Lung (tissue), 12 donors: Measurements from ENCODE around the gene ADAMTS3. TPM values are rescaled to one million over a fixed set of nuclear protein-coding genes. Genes with fewer than 3 reads are reported as not detected.

ENCODE experiments used
- ATAC-seq: fragments of 200-7000 bp; cut with Tn5 transposase; one replicate; pipeline ENCODE4 v1.9.1; 2020; ENCODE audit warnings: moderate number of reproducible peaks; ENCODE audit not compliant: insufficient read depth, low FRiP score
- DNase-seq, 3 donors: peaks; one replicate each; pipeline ENCODE4 v3.0.0-alpha.2; 2013 to 2017
- H3K27ac ChIP-seq, 2 donors: one replicate each; pipeline ENCODE4 v1.5.1; 2013; ENCODE audit warnings: mild to moderate bottlenecking in 2 of 2, moderate library complexity in 2 of 2, control low read depth in 1 of 2, inconsistent platforms in 1 of 2, low read depth in 1 of 2, low read length in 1 of 2
- H3K27me3 ChIP-seq, 3 donors: one replicate each; pipeline ENCODE4 v1.5.1; 2013; ENCODE audit warnings: low read length in 2 of 3; ENCODE audit not compliant: control insufficient read depth in 3 of 3, insufficient read depth in 3 of 3
- H3K36me3 ChIP-seq, 4 donors: one replicate each; pipeline ENCODE4 v1.5.1; 2013; ENCODE audit warnings: low read length in 4 of 4, mild to moderate bottlenecking in 1 of 4, moderate library complexity in 1 of 4; ENCODE audit not compliant: control insufficient read depth in 4 of 4, insufficient read depth in 4 of 4
- H3K4me1 ChIP-seq, 5 donors: one replicate each; pipeline ENCODE4 v1.5.1; 2013; ENCODE audit warnings: low read length in 5 of 5, mild to moderate bottlenecking in 2 of 5, moderate library complexity in 1 of 5; ENCODE audit not compliant: control insufficient read depth in 5 of 5, insufficient read depth in 5 of 5
- H3K4me3 ChIP-seq: one replicate; pipeline ENCODE4 v1.5.1; 2013; ENCODE audit warnings: mild to moderate bottlenecking, control low read depth, moderate library complexity
- H3K9ac ChIP-seq, 2 donors: one replicate each; pipeline ENCODE4 v1.5.1; 2013; ENCODE audit warnings: low read length in 2 of 2, control low read depth in 1 of 2; ENCODE audit not compliant: insufficient read depth in 1 of 2
- H3K9me3 ChIP-seq, 4 donors: one replicate each; pipeline ENCODE4 v1.5.1; 2013; ENCODE audit warnings: low read length in 3 of 4, mild to moderate bottlenecking in 1 of 4, moderate library complexity in 1 of 4; ENCODE audit not compliant: control insufficient read depth in 4 of 4, insufficient read depth in 3 of 4
- WGBS, 2 donors: extraction: QIAGEN DNeasy Blood & Tissue Kit; methylation state at CpG; one replicate each; pipeline ENCODE4 v1.1.7; 2013; 5-methylcytosine and 5-hydroxymethylcytosine counted together
- polyA plus RNA-seq, 2 donors: library from polyadenylated mRNA; stranded (reverse); fragments of 200-250 nt; gene quantifications; one replicate each; pipeline ENCODE4 v1.2.1, GENCODE V29; 2013
- total RNA-seq, 2 donors: library from RNA; depleted of rRNA in 1 of 2; stranded (reverse); fragments of >200 nt in 1 of 2; gene quantifications; one replicate each; pipeline ENCODE4 v1.2.1, GENCODE V29; 2014 to 2021
- TF ChIP-seq, protein P1 (sequence below): IDR thresholded peaks from 2 replicates; pipeline ENCODE4 v1.5.1; 2012; ENCODE audit warnings: mild to moderate bottlenecking; ENCODE audit errors: control extremely low read depth, extremely low read depth
- donor health status: control.
- donor health status: control.
- donor health status: Bipolar disorder and iron deficiency.
- donor health status: healthy.
- donor health status: DM: yes; HTN: yes; CAD: no.

Gene ADAMTS3
- total and polyA plus RNA-seq, 4 donors, result 1.1 to 12.9 (median 2.1) TPM

DNA sequence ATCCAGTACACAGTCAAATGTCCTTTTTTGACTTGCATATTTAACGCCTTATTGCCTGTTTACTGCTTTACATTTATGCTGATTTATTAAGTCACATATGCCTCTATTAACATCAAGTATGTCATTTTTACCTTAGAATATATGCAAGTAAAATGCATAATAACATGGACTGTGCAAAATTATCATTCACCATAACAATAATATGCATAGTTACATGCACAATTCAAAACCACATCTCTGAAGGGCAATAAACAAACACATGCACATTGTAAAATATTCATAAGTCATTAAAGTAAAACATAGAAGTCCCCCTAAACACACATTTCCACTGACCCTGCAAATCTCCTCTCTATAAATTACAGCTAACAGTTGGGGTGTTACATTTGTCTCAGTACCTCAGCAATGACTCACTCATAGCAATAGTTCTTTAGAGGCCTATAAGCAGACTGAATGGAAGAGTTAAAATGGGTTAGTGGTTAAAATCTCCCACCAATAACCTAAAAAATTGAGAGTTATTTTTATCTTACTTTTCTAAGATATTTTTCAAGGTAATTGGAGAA, 61.1 kb downstream of the ADAMTS3 start:
- Histone ChIP-seq H3K9ac (no peak overlapping the region), H3K4me1 (no peaks in the 10 kb centered on the region), H3K36me3 (no peaks in the 10 kb centered on the region), H3K9me3 (no peaks in the 10 kb centered on the region), H3K27me3 (no peaks in the 10 kb centered on the region), H3K27ac (no peak overlapping the region), H3K4me3 (no peak overlapping the region)
- TF ChIP-seq, protein P1, sequence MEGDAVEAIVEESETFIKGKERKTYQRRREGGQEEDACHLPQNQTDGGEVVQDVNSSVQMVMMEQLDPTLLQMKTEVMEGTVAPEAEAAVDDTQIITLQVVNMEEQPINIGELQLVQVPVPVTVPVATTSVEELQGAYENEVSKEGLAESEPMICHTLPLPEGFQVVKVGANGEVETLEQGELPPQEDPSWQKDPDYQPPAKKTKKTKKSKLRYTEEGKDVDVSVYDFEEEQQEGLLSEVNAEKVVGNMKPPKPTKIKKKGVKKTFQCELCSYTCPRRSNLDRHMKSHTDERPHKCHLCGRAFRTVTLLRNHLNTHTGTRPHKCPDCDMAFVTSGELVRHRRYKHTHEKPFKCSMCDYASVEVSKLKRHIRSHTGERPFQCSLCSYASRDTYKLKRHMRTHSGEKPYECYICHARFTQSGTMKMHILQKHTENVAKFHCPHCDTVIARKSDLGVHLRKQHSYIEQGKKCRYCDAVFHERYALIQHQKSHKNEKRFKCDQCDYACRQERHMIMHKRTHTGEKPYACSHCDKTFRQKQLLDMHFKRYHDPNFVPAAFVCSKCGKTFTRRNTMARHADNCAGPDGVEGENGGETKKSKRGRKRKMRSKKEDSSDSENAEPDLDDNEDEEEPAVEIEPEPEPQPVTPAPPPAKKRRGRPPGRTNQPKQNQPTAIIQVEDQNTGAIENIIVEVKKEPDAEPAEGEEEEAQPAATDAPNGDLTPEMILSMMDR, result no peak
- WGBS, 2 donors, result 90 to 91% methylated on average over 1 of the region's 1 CpG
- ATAC-seq (no peak), DNase-seq (no peak)

DNA sequence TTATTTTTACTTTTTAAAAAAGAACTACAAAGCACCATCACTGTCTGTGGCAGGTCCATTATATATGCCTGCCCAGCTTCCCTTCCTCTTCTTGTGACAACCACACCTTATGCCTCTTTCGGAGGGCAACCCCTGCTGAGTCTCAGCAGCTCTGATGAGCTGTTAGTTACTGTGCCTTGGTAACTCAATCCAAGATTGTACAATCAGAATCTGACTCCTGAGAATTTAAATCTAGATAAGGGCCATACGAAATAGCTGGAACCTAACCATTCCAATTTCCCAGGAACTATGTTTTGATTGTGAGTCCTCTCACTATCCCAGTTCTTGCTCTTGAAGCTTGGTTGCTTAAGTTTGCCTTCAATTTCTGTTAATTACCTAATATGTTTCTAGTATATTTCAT, 61.9 kb downstream of the ADAMTS3 start:
- no peak overlapping the region for H3K4me3 ChIP-seq
- ATAC-seq (no peak), DNase-seq (no peak)
- H3K4me1 ChIP-seq, result no peaks in the 10 kb centered on the region
- no peak overlapping the region for H3K9ac ChIP-seq
- H3K36me3 ChIP-seq, result no peaks in the 10 kb centered on the region
- WGBS, 2 donors, result 64 to 77% methylated on average over 2 of the region's 2 CpGs
- TF ChIP-seq, protein P1, result no peak
- H3K9me3 ChIP-seq, result no peaks in the 10 kb centered on the region
- H3K27me3 ChIP-seq, result no peaks in the 10 kb centered on the region
- H3K27ac ChIP-seq, result no peak overlapping the region

DNA sequence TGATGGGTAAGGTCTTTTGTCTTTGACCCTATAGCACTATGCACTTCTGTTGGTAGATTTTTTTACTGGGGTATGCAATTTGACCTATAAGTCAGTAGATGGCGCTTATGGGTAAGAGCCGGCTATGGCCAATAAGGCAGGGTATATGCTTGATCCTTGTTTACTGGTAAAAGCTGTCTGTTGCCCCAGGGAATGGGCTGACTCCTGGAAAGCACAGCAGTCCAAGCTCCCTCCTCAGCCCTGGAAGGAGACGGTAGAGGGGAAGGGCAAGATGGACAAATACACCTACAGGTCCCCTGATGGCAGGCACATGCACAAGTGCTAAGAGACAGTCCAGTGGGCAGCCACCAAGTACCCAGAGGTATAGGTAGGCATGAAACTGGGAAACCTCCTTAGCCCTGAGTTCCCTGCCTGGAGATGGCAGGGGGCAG, 63.7 kb downstream of the ADAMTS3 start:
- no peak overlapping the region for H3K27ac ChIP-seq
- H3K36me3 ChIP-seq, result no peaks in the 10 kb centered on the region
- H3K27me3 ChIP-seq, result no peaks in the 10 kb centered on the region
- no peaks in the 10 kb centered on the region for H3K4me1 ChIP-seq
- WGBS, 2 donors, result 6% methylated on average over 3 of the region's 3 CpGs
- TF ChIP-seq, protein P1, result peak; percentile 50
- peaks cover 0 to 4% (median 0%) of the 10 kb centered on the region in 4 donors for H3K9me3 ChIP-seq
- no peak overlapping the region for H3K4me3 ChIP-seq
- ATAC-seq, result peak; percentile 82
- no peak overlapping the region for H3K9ac ChIP-seq
- peak; percentile 36 to 71 (median 58) for DNase-seq

DNA sequence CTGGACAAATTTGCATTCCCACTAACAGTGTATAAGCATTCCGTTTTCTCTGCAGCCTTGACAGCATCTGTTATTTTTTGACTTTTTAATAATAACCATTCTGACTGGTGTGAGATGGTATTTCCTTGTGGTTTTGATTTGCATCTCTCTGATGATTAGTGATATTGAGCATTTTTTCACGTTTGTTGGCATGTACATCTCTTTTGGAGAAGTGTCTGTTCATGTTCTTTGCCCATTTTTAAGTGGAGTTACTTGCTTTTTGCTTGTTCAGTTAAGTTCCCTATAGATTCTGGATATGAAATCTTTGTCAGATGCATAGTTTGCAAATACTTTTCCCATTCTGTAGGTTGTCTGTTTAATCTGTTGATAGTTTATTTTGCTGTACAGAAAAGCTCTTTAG, 68.8 kb downstream of the ADAMTS3 start:
- ATAC-seq (no peak), DNase-seq (no peak)
- no peaks in the 10 kb centered on the region for H3K36me3 ChIP-seq
- no peak overlapping the region for H3K27ac ChIP-seq
- H3K9me3 ChIP-seq, result peaks cover 0 to 4% (median 0%) of the 10 kb centered on the region in 4 donors
- TF ChIP-seq, protein P1, result no peak
- H3K27me3 ChIP-seq, result no peaks in the 10 kb centered on the region
- H3K4me3 ChIP-seq, result no peak overlapping the region
- WGBS, 2 donors, result 81 to 91% methylated on average over 2 of the region's 2 CpGs
- no peak overlapping the region for H3K9ac ChIP-seq
- no peaks in the 10 kb centered on the region for H3K4me1 ChIP-seq
